GM23338 (cell line): ENCODE measurements around the gene FAM53A.

Source experiments
- CREB1 ChIP-seq: fragments of 250-450 bp; sonication (Bioruptor Pico); IDR thresholded peaks from 2 replicates; pipeline ENCODE4 v1.5.0; 2020; ENCODE audit warnings: low read depth, mild to moderate bottlenecking, moderate library complexity
- CTCF ChIP-seq, 2 experiments: fragments of 200-600 bp in 1 of 2; sonication (generic) in 1 of 2; conservative IDR thresholded peaks; 2 replicates each; pipeline versions ENCODE4 v1.5.1 to v1.6.1; 2016 to 2017; ENCODE audit warnings: antibody characterized with exemption in 2 of 2, low read depth in 2 of 2, mild to moderate bottlenecking in 2 of 2, moderate library complexity in 1 of 2
- EZH2 ChIP-seq: fragments of 200-600 bp; sonication (generic); IDR thresholded peaks from one replicate; pipeline ENCODE4 v1.8.0; 2017; ENCODE audit warnings: antibody characterized with exemption, mild to moderate bottlenecking, low read depth; ENCODE audit not compliant: unreplicated experiment
- EZH2phosphoT487 ChIP-seq: fragments of 200-600 bp; sonication (generic); IDR thresholded peaks from one replicate; pipeline ENCODE4 v1.8.1; 2018; ENCODE audit warnings: antibody characterized with exemption; ENCODE audit not compliant: unreplicated experiment
- JUNB ChIP-seq: IDR thresholded peaks from one replicate; pipeline ENCODE4 v1.6.1; 2016; ENCODE audit warnings: antibody characterized with exemption; ENCODE audit not compliant: unreplicated experiment
- POLR2AphosphoS5 ChIP-seq: IDR thresholded peaks from 2 replicates; pipeline ENCODE4 v1.6.1; 2016; ENCODE audit warnings: antibody characterized with exemption, low read depth
- ZNF462 ChIP-seq: fragments of 250-450 bp; sonication (Bioruptor Pico); IDR thresholded peaks from 2 replicates; pipeline ENCODE4 v1.5.0; 2020; ENCODE audit warnings: mild to moderate bottlenecking, moderate library complexity

- no peak for TF ChIP-seq CTCF (conservative IDR thresholded peaks at IDR 0.05; ENCODE audit: low read depth in 2 of 2)
- TF ChIP-seq CREB1 (CRISPR knock-in tag) = no peak
- TF ChIP-seq EZH2phosphoT487 = no peak
- no peak for TF ChIP-seq POLR2AphosphoS5
- no peak for TF ChIP-seq EZH2
- no peak for TF ChIP-seq ZNF462 (CRISPR knock-in tag)
- TF ChIP-seq JUNB = no peak
Observed at GRCh38 chr4:1615786-1616556, 68.1 kb downstream of the FAM53A start.
